Midbrain (tissue), 1 donor: ENCODE results near the gene SPG7.
"Not testable (repeated sequence)": the region's sequence is repeated elsewhere in the genome, so short reads cannot be mapped to it uniquely, and the experiment has no call there.

Experiments
- DNase-seq: peaks from one replicate; lab custom pipeline; 2025; lab: John Stamatoyannopoulos, UW

SPG7 gene

DNA sequence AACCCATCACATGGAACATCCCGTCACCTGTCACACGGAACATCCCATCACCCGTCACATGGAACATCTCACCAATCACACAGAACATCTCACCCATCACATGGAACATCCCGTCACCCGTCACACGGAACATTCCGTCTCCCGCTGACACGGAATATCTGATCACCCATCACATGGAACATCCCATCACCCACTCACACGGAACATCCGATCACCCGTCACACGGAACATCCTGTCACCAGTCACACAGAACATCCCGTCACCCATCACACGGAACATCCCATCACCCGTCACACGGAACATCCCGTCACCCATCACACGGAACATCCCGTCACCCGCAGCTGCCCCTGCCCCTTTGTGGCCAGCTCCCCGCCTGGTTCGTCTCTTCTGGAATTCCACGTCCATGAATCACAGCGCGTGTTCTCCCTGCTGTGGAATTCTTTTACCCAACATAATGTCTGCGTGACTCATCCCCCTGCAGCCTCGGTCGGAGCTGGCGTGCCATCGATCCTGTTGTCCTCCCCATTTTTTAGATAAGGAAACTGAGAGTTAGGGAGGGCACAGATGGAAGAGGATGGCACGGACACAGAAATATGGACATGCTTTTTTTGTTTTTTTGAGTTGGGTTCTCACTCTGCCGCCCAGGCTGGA, 73.0 kb downstream of the SPG7 start:
- no peak for DNase-seq

DNA sequence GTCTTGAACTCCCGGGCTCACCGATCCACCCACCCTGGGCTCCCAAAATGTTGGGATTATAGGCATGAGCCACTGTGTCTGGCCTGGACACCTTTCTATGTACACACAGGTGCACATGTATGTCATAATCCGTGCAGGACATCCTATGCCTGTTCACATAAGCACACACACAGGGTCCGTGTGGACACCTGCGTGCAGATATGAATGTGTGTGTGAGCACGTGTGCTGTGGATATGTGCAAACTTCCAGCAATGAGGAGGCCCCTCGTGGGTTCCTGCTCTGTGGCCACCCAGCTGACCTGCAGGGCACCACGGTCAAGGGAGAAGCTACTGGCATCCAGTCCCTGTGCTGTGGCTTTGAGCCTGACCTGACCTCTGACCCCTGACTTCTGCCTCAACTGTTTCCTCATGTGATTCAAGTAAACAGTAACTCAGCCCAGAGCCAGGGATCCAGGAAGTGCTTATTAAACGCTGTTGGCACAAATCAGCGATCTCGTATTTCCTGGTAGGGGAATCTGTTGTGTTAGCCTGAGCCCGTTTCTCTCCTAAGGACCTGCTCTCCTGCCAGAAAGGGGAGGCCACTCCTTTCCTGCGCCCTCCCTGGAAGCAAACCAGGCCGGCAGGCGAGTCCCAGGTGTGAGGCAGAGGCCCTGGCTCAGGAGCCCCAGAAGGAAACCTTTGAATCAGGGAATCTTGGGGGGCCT, 73.8 kb downstream of the SPG7 start:
- no peak for DNase-seq

DNA sequence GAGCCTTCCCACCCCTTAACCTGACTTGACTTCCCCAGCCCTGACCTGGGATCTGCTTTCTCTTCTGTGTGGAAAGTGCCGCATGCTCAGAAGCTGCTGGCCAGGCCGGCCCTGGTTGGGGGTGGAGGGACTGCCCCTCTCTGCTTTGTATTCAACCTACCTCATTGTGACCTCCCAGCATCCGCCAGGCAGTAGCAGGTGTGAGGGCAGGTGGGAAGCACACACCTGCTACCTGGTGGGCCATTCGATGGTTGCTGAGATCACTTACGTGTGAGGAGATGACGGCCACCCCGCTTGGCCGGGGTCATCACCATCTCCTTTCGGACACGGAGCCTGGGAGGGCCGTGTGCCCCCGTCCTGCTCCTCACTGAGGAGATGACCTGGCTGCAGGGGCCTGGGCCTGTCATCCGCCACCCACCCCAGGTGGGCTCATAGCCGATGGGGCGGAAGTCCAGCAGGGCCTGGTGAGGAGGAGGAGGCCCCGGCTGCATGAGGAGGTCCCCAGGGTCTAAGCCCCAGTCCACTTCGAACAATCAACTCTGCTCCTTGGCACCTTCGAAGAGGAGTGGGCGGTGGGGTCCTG, 74.5 kb downstream of the SPG7 start:
- no peak for DNase-seq

DNA sequence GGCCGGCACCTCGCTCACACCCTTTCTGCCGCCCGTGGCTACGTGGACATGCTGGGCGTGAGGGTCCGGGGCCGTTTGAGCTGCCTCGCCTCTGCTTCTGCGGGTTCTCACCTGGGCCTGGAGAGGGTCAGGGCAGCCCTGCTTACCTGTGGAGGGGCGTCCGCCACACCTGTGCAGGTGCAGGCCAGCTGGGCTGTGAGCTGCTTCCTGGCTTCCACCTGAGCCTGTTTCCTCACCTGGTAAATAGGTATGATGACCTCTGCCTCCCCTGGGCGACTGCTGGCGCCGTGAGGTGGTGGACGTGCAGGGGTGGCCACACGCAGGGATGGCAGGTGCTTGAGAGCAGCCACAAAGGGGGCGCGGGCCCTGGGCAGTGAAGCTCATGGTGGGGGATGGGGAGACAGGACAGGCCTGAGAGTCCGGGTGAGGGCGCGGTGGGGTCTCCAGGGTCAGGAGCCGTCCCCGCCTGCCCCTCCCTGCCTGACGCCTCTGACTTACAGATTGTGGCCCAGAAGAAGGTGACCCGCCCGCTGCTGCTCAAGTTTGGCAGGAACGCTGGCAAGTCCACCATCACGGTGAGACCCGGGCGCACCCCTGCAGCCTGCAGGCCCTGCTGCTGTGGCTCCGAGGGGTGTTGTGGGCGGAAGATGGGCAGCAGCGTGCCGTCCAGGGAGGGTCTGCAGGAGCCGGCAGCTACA, 75.1 kb downstream of the SPG7 start:
- DNase-seq, result no peak

DNA sequence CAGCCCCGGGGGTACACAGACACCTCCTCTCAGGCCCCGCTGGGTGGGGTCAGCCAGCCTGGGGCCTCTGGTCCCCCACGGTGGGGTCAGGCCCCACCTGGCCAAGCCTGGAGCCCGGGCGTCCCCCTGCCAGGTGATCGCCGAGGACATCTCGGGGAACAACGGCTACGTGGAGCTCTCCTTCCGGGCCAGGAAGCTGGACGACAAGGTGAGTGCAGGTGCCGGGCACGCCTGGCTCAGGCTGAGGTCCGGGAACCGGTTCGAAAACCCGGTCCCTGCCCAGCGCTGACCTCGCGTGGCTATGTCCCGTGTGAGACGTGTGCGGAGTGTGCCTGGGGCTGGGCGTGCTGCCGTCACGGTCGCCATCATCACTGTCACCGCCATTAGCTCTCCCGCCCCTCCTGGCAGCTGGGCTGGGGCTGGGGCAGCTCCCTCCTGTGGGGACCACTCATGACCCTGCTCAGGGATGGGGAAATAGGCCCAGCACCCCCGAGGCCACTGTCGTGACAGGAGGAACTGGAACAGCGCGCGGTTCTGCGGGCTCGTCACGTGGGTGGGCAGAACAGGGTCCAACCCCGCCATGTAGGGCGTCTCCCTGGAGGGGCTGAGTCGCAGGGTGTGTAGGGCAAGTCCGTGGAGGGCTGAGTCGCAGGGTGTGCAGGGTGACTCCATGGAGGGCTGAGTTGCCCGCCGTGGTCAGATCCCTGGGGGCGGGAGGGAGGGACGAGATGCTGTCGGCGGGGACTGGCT, 75.9 kb downstream of the SPG7 start:
- no peak for DNase-seq

DNA sequence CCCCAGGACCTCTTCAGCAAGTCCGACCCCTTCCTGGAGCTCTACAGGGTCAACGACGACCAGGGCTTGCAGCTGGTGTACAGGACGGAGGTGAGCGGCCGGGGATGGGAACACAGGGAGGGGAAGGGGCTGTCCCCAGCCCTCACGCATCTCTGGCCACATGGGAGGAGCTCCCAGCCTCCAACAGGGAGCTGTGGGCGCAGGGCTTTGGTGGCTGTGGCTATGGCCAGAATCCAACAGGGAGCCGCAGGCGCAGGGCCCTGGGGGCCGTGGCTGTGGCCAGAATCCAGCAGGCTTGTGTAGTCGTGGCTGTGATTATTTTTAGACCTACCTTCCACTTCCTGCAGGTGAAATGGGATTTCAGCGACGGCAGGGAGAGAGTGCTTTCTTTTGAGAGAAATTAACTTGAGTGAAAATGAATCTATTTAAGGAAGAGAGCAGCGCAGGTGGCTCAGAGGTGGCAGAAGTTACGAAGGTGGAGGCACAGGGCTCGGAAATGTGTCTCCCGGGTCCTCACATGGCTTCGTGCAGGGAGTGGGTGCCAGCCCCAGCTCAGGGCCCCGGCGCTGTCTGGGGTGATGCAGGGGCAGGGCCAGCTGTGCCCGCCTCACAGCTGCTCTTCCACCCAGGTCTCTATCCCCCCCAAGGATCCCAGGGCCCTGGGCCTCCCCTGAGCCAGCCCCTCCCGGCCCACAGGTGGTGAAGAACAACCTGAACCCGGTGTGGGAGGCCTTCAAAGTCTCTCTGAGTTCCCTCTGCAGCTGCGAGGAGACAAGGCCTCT, 76.8 kb downstream of the SPG7 start:
- no peak for DNase-seq

DNA sequence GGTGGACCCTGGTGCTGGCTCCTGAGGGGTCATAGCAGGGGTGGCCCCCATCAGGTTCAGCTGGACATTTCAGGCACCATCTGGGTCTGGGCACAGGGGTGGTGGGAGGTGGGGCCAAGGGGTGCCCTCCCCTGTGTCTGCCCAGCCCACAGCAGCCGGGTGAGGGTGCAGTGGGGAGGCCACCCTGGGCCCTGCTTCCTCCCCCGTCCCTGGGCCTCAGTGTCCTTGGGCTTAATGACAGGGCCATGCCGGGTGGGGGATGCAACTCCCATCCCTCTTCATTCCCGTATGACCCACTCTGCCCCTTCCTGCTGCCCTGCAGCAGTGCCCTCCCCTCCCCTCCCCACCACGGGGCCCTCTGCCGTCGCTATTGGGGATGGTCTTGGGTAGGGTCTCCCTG, 78.0 kb downstream of the SPG7 start:
- no peak for DNase-seq

DNA sequence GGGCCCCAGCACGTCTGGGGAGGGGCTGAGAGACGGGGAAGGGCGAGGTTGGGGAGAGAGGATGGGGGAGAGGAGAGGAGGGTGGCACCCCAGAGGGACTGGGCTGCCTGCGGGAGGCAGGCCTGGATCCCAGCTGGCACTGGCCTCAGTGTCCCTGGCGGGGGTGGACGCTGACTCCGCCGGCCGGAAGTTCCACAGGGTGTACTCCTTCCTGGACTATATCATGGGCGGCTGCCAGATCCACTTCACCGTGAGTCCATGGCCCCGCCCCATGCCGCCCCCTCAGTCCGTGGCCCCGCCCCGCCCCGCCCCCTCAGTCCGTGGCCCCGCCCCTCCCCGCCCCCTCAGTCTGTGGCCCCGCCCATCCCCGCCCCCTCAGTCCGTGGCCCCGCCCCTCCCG, 78.7 kb downstream of the SPG7 start:
- DNase-seq, result no peak

DNA sequence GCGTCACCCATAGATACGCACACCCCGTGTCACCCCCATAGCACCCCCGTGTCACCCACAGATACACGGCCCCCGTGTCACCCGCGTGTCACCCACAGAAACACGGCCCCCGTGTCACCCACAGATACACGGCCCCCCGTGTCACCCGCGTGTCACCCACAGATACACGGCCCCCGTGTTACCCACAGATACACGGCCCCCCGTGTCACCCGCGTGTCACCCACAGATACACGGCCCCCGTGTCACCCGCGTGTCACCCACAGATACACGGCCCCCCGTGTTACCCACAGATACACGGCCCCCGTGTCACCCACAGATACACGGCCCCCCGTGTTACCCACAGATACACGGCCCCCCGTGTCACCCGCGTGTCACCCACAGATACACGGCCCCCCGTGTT, 79.5 kb downstream of the SPG7 start:
- DNase-seq, result not testable (repeated sequence)

DNA sequence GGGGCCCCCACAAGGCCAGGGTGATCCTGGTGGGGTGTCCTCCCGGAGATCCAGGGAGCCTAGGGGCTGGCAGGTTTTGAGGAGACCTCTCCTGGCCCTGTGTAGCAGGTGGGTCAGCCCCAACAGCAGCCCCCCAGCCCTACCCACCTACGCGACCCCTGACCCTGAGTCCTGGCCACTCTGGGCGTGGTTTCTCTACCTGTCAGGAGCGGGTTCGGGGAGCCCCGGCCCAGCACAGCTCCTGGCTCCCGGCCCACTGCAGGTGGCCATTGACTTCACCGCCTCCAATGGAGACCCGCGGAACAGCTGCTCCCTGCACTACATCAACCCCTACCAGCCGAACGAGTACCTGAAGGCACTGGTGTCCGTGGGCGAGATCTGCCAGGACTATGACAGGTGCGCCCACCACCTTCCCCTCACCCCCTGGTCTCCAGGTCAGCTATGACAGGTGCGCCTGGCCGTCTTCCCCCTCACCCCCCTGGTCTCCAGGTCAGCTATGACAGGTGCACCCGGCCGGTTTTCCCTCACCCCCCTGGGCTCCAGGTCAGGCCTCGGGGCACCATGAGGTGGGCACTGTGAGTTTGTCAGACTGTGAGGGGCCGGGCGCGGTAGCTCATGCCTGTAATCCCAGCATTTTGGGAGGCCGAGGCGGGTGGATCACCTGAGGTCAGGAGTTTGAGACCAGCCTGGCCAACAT, 80.4 kb downstream of the SPG7 start:
- DNase-seq, result no peak

DNA sequence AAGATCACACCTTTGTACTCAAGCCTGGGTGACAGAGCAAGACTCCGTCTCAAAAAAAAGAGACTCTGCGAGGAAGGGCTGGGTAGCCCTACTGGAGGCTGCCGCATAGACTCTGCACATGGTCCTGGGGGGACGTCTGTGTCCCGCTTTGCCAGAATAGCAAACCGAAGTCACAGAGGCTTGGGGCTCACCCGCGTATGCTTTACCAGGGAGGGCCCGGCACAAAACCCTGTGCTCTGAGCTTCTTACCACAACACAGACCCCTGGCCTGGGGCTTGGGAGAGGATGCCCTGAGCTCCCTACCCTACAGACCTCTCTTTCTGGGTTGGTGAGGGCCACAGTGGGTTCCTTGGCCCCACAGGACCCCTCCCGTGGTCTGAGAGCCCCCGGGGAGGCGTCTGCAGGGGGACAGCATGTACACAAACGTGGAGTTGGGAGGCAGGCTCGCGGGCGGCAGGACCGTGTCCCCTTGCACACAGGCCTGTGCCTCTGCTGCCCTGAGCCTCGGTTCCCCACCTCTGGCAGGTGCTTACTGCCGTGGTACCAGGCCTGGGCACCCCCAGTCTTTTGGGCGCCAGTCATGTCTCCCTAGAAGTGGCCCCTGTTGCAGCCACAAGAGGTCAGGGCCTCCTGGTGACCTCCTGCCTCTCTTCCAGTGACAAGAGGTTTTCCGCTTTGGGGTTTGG, 81.2 kb downstream of the SPG7 start:
- DNase-seq, result no peak

DNA sequence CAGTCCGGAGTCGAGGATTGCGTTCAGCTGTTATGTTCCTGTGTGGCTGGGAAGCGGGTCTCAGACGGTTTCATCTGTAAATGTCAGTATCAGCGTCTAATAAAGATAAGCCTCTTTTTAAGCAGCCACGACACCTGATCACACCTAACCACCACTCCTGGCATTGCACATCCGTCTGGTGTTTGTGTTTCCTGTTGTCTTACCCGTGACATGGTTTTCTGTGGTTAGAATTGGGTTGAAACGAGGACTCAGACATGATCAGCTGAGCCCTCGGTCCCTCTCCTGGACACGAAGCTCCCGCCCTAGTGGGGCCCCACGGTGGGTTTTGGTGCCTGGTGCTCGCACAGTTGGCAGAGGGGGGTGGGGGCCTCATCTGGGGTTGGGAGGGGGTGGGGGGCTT, 85.6 kb downstream of the SPG7 start:
- no peak for DNase-seq

DNA sequence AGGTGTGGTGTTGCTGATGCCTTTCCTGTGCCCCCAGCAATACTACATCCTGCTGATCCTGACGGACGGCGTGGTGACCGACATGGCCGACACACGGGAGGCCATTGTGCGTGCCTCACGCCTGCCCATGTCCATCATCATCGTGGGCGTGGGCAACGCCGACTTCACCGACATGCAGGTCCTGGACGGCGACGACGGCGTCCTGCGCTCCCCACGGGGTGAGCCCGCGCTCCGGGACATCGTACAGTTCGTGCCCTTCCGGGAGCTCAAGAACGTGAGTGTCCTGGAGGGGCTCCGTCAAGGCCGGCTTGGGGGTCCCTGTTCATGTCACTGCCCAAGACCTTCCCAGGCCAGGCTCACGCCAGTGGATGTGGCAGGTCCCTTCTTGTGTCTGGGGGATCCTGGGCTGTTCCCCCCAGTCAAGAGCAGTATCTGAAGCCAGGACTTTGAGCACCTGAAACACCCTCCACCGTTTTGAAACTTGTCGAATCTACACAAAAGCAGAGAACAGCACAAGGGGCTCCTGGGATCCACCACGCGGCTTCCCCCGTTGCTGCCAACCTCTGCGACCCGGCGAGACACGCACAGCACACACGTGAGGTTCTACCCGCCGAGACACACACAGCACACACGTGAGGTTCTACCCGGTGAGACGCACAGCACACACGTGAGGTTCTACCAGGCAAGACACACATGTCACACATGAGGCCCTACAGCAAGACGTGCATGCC, 87.3 kb downstream of the SPG7 start:
- no peak for DNase-seq

DNA sequence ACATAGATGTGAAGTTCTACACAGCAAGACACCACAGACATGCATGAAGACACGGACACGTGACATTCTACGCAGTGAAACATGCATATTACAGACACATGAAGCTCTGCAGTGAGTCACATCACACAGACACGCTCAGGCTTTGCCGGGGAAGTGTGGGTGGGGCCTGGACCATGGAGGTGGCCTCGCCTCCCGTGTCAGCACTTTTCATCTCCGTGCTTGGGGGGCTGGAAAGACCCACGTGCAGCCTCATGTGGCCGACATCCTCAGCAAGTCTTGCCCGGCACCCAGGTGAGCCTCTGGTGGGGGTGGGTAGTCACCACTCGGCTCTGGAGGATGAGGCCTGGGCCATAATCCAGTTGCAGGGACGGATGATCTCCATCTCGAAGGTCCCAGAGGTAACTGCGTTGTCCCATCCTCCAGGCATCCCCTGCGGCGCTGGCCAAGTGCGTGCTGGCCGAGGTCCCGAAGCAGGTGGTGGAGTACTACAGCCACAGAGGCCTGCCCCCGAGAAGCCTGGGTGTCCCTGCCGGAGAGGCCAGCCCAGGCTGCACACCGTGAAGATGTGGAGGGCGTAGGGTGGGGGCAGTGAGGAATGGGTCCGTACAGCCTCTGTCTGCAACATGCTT, 88.0 kb downstream of the SPG7 start:
- no peak for DNase-seq

DNA sequence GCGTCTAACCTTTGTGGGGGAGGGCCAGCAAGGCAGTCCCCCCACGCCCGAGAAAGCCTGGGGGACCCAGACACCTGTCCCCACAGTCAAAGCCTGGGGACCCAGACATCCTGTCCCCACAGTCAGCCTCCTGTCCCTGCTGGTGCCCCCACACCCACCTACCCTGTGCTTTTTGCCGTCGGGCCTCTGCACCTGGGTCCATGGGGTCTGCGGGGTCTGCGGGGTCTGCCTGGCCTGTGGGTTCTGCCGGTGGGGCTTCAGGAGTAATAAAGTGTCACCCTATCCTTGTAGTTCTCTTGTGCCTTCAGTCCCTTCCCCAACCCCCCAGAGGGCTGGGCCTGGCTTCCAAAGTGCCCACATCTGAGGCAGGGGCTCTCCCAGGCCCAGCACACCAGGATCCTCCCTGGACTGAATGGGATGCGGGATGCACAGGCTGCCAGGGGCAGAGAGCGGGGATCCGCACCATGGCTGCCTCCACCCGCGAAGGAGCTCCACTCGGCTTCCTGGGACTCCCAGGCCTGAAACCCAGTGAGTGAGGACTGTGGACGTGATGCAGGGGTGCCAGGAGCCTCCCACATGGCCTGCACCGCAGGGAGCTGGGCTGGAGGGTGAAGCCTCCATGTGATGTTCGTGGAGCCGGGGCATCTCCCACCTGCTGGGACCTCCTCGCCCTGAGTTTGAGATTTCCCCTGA, 88.9 kb downstream of the SPG7 start:
- no peak for DNase-seq

DNA sequence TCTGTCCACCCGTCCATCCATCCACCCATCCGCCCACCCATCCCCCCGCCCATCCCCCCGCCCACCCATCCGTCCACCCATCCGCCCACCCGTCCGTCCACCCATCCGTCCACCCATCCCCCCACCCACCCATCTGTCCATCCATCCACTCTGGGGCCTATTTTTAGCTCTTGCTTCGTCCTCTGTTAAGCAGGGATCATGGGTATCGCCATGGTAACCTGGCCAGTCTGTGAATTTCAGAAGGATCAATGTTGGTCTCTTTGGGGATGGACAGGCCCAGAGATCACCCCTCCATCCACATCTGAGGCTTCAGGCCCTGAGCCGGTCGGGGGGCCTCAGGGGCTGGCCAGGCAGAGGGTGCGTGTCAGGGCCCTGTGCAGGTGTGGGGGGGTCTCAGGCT, 90.0 kb downstream of the SPG7 start:
- DNase-seq, result no peak

DNA sequence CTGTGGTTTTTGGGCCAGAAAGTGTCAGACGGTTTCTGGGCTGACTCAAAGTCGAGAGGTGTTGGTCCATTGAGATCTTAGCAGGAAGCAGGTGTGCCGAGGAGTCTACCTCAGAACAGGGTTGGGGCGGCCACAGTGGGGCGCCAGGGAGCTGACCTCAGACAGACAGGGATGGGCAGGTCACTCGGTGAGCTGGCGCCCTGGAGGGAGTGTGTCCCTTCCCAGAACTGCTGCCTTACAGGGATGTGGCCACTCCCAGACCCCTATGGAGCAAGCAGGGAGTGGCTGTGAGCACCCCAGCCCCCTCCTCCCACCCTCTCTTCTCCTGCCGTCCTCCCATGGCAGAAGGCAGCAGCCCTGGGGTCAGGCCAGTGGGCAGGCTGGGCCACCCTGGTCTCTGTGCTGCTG, 91.3 kb downstream of the SPG7 start:
- DNase-seq, result no peak

DNA sequence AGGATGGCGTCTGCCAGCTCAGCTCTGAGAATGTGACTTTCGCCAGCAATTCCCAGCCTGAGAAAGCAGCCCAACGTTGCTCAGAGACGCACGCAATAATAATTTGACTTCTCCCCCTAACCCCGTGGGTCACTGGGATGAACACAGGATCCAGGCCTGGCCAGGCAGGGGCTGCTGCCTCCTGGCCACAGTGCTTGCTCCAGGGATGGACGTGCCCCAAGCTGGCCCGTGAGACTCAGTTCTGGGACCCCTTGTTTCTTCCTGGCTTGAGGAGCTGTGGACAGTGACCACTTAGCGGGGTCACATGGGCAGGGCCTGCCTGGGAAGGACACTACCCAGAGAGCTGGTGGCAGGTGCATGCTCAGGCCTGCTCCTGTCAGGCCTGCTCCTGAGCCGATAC, 91.7 kb downstream of the SPG7 start:
- no peak for DNase-seq
